Aorta (tissue), 5 donors: Measurements from ENCODE around the gene MMAB. TPM values are rescaled to one million over a fixed set of nuclear protein-coding genes. Genes with fewer than 3 reads are reported as not detected.

Source experiments
- ATAC-seq: fragments of 200-7000 bp; cut with Tn5 transposase; one replicate; pipeline ENCODE4 v1.9.1; 2022; ENCODE audit warnings: moderate library complexity; ENCODE audit not compliant: low FRiP score
- DNase-seq, 2 donors: peaks; one replicate each; pipeline ENCODE4 v3.0.0-alpha.2; 2020
- H3K27ac ChIP-seq, 2 donors: one replicate each; pipeline ENCODE4 v1.5.1; 2013; ENCODE audit warnings: low read length in 2 of 2, mild to moderate bottlenecking in 2 of 2, moderate library complexity in 2 of 2, control low read depth in 1 of 2, inconsistent platforms in 1 of 2, low read depth in 1 of 2
- H3K27me3 ChIP-seq, 2 donors: one replicate each; pipeline ENCODE4 v1.6.1; 2013; ENCODE audit warnings: control low read depth in 1 of 2, low read length in 1 of 2, mild to moderate bottlenecking in 1 of 2, moderate library complexity in 1 of 2; ENCODE audit not compliant: insufficient read depth in 2 of 2, control insufficient read depth in 1 of 2
- H3K36me3 ChIP-seq, 2 donors: one replicate each; pipeline ENCODE4 v1.6.1; 2013; ENCODE audit warnings: control low read depth in 1 of 2, low read length in 1 of 2, mild to moderate bottlenecking in 1 of 2; ENCODE audit not compliant: insufficient read depth in 2 of 2, control insufficient read depth in 1 of 2
- H3K4me1 ChIP-seq, 2 donors: one replicate each; pipeline ENCODE4 v1.6.1; 2013; ENCODE audit warnings: low read length in 2 of 2, control low read depth in 1 of 2, mild to moderate bottlenecking in 1 of 2, moderate library complexity in 1 of 2; ENCODE audit not compliant: insufficient read depth in 2 of 2, control insufficient read depth in 1 of 2
- H3K4me3 ChIP-seq, 2 donors: one replicate each; pipeline ENCODE4 v1.5.1; 2013; ENCODE audit warnings: low read length in 2 of 2, control low read depth in 1 of 2, mild to moderate bottlenecking in 1 of 2
- H3K9me3 ChIP-seq: one replicate; pipeline ENCODE4 v1.6.1; 2013; ENCODE audit warnings: mild to moderate bottlenecking, low read length; ENCODE audit not compliant: control insufficient read depth
- WGBS, 2 donors: extraction: QIAGEN DNeasy Blood & Tissue Kit; methylation state at CpG; one replicate each; pipeline ENCODE4 v1.1.7; 2013; 5-methylcytosine and 5-hydroxymethylcytosine counted together
- intact Hi-C, 2 donors: fragments of 100-400 bp; cut with DNase I; formaldehyde crosslinking; loops; one replicate each; pipeline versions ENCODE4 v1.14.2 to v1.15.0; 2022
- polyA plus RNA-seq, 2 donors: library from polyadenylated mRNA; stranded (reverse); fragments of 200-250 nt; gene quantifications; one replicate each; pipeline ENCODE4 v1.2.3, GENCODE V29; 2013
- total RNA-seq, 2 donors: library from RNA; stranded (reverse); fragmentation: NEBNext Ultra II Directional; extraction: Animal tissue kit (Norgen Biotek cat#: 25700); gene quantifications; one replicate each; pipeline ENCODE4 v1.2.1, GENCODE V29; 2021
- donor health status: healthy with polysubstance abuse.
- donor health status: Bipolar disorder and iron deficiency.
- donor health status: DM: no; HTN: no; CAD: no.
- donor health status: DM: no; HTN: no; CAD: no.
- donor health status: DM: yes; HTN: yes; CAD: no.

The MMAB gene
- total and polyA plus RNA-seq, 4 donors = 17.8 to 32.8 (median 28.7) TPM

DNA sequence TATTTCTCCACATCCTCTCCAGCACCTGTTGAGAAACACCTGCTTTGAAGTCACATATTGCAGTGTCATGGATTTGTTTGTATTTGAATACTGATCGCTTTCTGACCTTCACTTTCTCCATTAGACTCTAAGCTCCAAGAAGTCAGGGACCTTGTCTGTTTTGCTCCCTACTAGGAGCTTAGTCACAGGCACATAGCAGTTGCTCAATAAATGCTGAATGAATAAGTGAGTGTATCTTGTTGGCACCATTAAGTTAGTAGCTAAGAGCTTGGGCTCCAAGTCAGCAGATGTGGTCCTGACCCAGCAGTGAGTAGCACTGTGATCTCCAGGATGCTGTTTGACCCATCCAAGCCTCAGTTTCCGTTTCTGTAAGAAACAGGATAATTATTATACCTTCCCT lies 10.4 kb upstream of the MMAB start:
- ATAC-seq (no peak), DNase-seq (no peak)
- intact Hi-C loops = no loop called here
- H3K4me1 ChIP-seq = no peaks in the 10 kb centered on the region
- H3K36me3 ChIP-seq = peaks cover 0 to 4% of the 10 kb centered on the region in 2 donors
- H3K27me3 ChIP-seq = no peaks in the 10 kb centered on the region
- H3K4me3 ChIP-seq = no peak overlapping the region
- no peaks in the 10 kb centered on the region for H3K9me3 ChIP-seq
- WGBS, 2 donors = 94 to 95% methylated on average over 2 of the region's 2 CpGs
- H3K27ac ChIP-seq = no peak overlapping the region

DNA sequence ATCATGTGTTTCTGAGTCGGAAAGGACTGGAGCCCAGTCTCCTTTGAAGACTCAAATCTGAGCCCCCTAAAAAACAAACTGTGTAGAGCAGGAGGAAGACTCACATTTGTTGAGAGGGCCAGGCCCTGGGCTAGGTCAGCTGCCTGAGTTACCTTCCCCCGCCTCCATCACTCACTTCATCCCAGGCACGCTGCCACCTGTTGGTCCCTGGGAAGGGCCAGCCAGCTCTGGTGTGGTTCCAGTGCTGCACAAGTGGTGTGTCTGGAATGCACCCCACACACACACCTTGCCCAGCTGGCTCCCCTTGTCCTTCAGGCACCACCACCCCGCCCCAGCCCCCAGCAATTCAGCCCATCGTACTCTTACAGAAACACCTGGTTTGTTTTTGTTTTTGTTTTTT lies 9.3 kb upstream of the MMAB start:
- H3K9me3 ChIP-seq = no peaks in the 10 kb centered on the region
- no peaks in the 10 kb centered on the region for H3K4me1 ChIP-seq
- intact Hi-C loops = no loop called here
- no peak overlapping the region for H3K4me3 ChIP-seq
- peaks cover 4 to 6% of the 10 kb centered on the region in 2 donors for H3K36me3 ChIP-seq
- ATAC-seq (no peak), DNase-seq (no peak)
- WGBS, 2 donors = 88% methylated on average over 5 of the region's 5 CpGs
- no peak overlapping the region for H3K27ac ChIP-seq
- no peaks in the 10 kb centered on the region for H3K27me3 ChIP-seq

DNA sequence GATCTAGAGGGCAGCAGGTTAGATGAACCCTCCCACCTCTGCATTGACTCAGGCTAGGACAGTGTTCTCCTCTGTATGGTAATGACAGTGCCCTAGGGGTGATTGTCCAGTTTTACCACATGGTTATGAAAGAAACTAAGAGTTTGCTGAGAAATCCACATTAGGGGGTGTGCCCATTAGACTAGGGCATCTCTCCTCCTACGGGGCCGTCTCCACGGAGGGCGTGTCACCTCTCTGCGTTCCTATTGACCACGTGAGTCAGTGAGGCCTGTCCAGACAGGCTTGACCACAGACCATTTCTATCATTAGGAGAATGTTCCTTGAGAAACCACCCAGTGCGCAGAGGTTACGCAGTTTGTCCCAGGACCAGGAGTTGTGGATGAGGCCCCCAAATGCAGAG lies 8.6 kb upstream of the MMAB start:
- 90 to 91% methylated on average over 8 of the region's 8 CpGs for WGBS, 2 donors
- no peaks in the 10 kb centered on the region for H3K27me3 ChIP-seq
- no peak for DNase-seq
- no peak for ATAC-seq
- no peak overlapping the region for H3K4me3 ChIP-seq
- H3K9me3 ChIP-seq = no peaks in the 10 kb centered on the region
- intact Hi-C loops = no loop called here
- H3K36me3 ChIP-seq = peaks cover 4 to 6% of the 10 kb centered on the region in 2 donors
- H3K27ac ChIP-seq = no peak overlapping the region
- no peaks in the 10 kb centered on the region for H3K4me1 ChIP-seq

DNA sequence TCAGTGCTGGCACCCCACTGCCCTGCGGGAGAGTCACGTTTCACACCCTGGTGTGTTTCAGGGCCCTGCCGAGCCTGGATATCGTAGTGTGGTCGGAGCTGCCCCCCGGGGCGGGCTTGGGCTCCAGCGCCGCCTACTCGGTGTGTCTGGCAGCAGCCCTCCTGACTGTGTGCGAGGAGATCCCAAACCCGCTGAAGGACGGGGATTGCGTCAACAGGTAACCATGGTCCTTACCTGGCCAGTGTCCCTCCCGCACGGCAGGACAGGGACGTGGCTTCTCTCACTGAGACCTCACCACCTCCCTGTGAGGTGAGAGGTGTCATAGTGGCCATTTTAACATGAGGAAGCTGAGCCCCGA lies 8.0 kb upstream of the MMAB start:
- Histone ChIP-seq H3K27me3 (no peaks in the 10 kb centered on the region), H3K9me3 (no peaks in the 10 kb centered on the region), H3K4me1 (no peaks in the 10 kb centered on the region), H3K27ac (no peak overlapping the region), H3K36me3 (peaks cover 4 to 6% of the 10 kb centered on the region in 2 donors), H3K4me3 (no peak overlapping the region)
- ATAC-seq (no peak), DNase-seq (no peak)
- 91% methylated on average over 18 of the region's 18 CpGs for WGBS, 2 donors
- intact Hi-C loops = no loop called here

DNA sequence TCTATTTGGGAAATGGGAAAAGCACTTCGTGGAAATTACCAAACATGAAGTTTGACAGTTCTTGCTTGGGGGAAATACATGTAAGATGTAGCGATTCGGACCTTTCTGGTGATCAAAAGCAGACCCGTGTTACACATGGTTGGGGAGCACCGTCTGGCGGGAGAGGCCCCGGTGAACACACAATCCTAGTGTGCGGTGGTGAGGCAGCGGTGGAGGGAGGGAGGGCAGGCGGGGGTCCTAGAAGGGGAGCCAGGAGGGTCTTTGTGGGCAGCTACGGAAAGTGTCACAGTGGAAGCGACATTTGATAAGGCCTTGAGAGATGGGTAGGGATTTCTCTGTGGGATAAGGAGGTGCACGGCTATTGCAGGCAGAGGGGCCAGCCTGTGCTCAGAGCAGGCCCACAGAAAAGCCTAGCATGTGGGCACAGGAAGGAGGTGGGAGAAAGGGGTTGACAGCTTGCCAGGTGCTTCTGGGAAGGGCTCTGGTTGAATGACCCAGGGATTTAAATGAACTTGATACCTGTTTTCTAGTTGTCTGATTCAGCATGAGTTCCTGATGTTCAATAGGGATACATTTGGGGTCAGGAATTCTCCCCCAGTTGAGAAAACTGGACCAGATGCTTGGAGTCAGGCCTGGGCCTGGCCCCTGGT lies 7.5 kb upstream of the MMAB start:
- H3K27me3 ChIP-seq = no peaks in the 10 kb centered on the region
- DNase-seq = no peak
- no peaks in the 10 kb centered on the region for H3K4me1 ChIP-seq
- WGBS, 2 donors = 92 to 93% methylated on average over 13 of the region's 13 CpGs
- intact Hi-C loops = no loop called here
- peaks cover 4 to 6% of the 10 kb centered on the region in 2 donors for H3K36me3 ChIP-seq
- H3K27ac ChIP-seq = no peak overlapping the region
- no peaks in the 10 kb centered on the region for H3K9me3 ChIP-seq
- no peak for ATAC-seq
- no peak overlapping the region for H3K4me3 ChIP-seq

DNA sequence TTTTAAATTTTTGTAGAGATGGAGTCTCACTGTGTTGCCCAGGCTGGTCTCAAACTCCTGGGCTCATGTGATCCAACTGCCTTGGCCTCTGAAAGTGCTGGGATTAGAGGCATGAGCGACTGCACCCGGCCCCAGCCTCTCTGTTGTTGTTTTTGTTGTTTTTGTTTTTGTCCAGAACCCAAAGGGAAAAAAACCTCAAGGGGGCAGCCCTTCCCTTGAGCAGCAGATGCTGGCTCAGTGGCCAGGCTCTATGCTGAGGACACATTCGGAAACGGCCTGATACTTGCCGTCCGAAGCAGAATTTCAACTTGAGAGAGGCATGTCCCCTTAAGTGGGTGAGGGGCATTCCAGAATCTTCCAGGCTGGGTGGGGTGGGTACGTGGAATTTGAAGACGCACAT lies 7.0 kb upstream of the MMAB start:
- intact Hi-C loops = no loop called here
- Histone ChIP-seq H3K4me1 (no peaks in the 10 kb centered on the region), H3K9me3 (no peaks in the 10 kb centered on the region), H3K4me3 (no peak overlapping the region), H3K27me3 (no peaks in the 10 kb centered on the region), H3K36me3 (peaks cover 4 to 6% of the 10 kb centered on the region in 2 donors), H3K27ac (no peak overlapping the region)
- ATAC-seq = no peak
- WGBS, 2 donors = 79 to 85% methylated on average over 8 of the region's 8 CpGs
- no peak for DNase-seq

DNA sequence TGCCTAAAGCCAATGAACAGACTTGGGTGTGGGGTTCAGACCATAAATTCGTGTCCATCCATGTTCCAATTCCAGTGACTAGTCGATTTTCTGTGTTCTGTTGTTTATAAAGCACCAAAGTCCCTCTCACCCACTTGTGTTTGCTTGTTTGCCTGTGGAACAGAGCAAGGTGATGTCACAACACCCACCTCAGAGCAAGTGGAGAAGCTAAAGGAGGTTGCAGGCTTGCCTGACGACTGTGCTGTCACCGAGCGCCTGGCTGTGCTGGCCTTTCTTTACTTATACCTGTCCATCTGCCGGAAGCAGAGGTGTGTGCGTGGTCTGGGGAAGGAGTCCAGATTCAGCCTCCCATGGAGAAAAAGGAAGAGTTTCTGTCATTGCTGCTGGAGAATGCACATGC lies 6.3 kb upstream of the MMAB start:
- Histone ChIP-seq H3K36me3 (peaks cover 4 to 6% of the 10 kb centered on the region in 2 donors), H3K27me3 (no peaks in the 10 kb centered on the region), H3K4me1 (no peaks in the 10 kb centered on the region), H3K4me3 (no peak overlapping the region), H3K27ac (no peak overlapping the region), H3K9me3 (no peaks in the 10 kb centered on the region)
- no peak for ATAC-seq
- intact Hi-C loops = no loop called here
- 91 to 92% methylated on average over 7 of the region's 7 CpGs for WGBS, 2 donors
- DNase-seq = no peak

DNA sequence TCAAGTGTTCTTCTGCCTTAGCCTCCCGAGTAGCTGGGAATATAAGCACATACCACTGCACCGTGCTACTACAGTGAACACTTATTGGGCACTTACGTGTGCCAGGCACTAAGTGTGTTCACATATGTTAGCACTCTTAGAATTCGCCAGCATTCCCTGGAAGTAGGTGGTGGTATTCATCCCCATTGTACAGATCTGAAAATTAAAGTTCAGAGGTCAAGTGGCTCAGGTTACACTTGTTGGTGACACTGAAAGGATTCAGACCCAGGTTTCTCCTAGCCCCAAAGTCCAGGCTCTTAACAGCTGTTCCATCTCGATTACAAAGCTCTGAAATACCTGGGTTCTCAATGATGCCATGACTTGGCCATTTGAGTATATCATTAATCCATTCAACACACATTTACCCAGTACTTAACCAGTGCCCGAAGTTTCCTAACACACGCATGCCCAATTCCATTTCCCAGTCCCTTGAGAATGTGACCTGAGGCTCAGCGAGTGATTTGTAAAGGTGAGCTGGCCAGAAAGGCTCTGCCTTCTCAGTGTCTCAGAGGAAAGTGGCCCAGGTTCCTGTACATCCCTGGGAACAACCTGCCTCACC lies 5.1 kb upstream of the MMAB start:
- Histone ChIP-seq H3K9me3 (no peaks in the 10 kb centered on the region), H3K4me3 (no peak overlapping the region), H3K27me3 (no peaks in the 10 kb centered on the region), H3K4me1 (peaks cover 0 to 3% of the 10 kb centered on the region in 2 donors), H3K27ac (no peak overlapping the region), H3K36me3 (peaks cover 4 to 6% of the 10 kb centered on the region in 2 donors)
- DNase-seq = no peak
- intact Hi-C loops = no loop called here
- 91 to 92% methylated on average over 8 of the region's 8 CpGs for whole genome bisulfite sequencing, 2 donors
- ATAC-seq = no peak

DNA sequence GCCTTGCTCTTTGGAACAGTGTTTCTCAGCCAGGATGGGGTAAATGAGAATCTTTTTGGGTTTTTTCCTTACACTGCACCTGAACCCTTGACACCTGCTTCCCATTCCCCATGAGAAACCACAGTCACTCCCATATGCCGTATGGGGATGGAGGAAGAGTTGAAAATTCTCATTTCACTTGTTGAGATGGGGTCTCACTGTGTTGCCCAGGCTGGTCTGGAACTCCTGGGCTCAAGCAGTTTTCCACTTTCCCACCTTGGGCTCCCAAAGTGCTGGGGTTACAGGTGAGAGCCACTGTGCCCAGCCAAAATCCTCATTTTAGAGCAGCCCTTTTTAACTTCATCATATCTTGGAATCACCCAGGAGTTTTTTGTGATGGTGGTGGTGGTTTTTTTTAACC lies 4.0 kb upstream of the MMAB start:
- H3K27me3 ChIP-seq = no peaks in the 10 kb centered on the region
- WGBS, 2 donors = 94% methylated on average over 1 of the region's 1 CpG
- no peak for DNase-seq
- no peak for ATAC-seq
- H3K9me3 ChIP-seq = no peaks in the 10 kb centered on the region
- H3K4me1 ChIP-seq = peaks cover 0 to 3% of the 10 kb centered on the region in 2 donors
- intact Hi-C loops = no loop called here
- H3K4me3 ChIP-seq = no peak overlapping the region
- peaks cover 4 to 6% of the 10 kb centered on the region in 2 donors for H3K36me3 ChIP-seq
- no peak overlapping the region for H3K27ac ChIP-seq
